ENCODE results near the gene CC2D1A.

The CC2D1A gene

GRCh38 chr19:13905634-13906520, at the start of gene CC2D1A, which contains the start of gene BRME1:
Gene CC2D1A, plus strand, starts transcription at chr19:13906201. Its CDS starts 241 bp downstream, at chr19:13906442.
Gene BRME1, minus strand, starts transcription at chr19:13906117. Its CDS starts 1,225 bp downstream, at chr19:13904892.
- peak; percentile 94 for DNase-seq (ENCODE audit: low read depth, low spot score)

GRCh38 chr19:13856497-13856896, 49.5 kb upstream of the CC2D1A start:
- no peak for DNase-seq (ENCODE audit: low read depth, low spot score)

GRCh38 chr19:13859361-13859880, 46.6 kb upstream of the CC2D1A start:
- no peak for DNase-seq (ENCODE audit: low read depth, low spot score)

DNA sequence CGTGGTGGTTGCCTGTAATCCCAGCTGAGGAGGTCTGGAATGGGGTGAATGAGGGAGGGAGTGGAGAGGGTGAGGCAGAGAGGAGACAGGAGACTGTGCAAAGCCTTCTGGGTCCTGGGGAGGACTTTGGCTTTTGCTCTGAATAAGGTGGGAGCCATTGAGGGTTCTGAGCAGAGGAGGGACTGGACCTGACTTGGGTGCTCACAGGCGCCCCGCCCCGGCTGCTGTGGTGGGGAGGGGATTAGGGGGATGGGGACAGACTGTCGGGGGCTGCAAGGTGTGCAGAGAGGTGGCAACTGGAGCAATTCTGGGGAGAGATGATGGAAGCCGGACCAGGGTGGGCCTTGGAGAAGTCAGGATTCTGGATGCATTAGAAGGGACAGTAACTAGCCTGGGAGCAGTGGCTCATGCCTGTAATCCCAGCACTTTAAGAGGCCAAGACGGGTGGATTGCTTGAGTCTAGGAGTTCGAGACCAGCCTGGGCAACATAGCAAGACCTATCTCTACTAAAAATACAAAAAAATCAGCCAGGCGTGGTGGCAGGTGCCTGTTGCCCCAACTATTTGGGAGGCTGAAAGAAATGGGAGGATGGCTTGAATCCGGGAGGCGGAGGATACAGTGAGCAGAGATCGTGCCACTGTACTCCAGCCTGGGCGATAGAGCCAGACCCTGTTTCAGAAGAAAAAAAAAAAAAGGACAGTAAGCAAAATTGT, 45.2 kb upstream of the CC2D1A start:
- no peak for DNase-seq (ENCODE audit: low read depth, low spot score)

- no peak for DNase-seq (ENCODE audit: low read depth, low spot score)
These were observed 44.6 kb upstream of the CC2D1A start for GRCh38 chr19:13861392-13861713.

DNA sequence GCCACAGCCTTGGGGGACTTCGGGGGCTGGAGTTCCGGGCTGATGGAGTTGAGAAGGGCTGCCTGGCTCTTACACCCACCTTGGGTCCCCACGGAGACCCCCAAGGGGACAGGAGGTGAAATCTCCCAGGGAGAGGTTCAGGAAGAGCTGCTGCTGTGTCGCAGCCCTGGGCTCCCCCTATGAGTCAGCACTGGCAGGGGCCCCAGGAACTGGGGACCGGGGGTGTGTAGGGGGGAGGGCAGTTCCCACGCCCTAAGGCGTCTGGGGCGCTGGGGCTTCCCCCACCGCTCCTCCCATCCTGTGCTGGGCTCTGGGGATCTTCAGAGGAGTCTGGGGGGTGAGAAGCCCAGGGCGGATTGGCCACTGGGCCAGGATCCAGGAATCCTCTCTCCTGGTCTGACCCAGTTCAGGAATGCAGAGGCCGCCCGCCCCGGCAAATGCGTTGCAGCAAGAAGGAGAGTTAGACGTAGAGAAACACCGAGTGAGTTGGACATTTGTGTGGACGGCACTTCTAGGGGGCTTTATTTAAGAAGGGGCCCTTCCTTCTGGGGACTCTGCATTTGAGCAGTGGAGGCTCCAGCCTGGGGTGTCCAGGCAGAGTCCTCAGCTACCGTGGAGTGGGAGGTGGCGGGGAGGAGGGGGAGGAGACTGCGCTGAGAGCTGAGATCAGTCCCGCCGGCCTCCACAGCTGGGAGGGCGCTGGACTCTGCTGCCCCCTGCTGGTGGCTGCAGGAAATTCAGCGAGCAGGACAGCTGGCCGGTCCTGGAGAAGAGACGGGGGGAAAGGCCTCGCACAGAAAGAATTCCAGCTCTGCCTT, 44.1 kb upstream of the CC2D1A start:
- peak; percentile 98 for DNase-seq (ENCODE audit: low read depth, low spot score)

GRCh38 chr19:13864046-13864666, 41.8 kb upstream of the CC2D1A start:
- no peak for DNase-seq (ENCODE audit: low read depth, low spot score)

DNA sequence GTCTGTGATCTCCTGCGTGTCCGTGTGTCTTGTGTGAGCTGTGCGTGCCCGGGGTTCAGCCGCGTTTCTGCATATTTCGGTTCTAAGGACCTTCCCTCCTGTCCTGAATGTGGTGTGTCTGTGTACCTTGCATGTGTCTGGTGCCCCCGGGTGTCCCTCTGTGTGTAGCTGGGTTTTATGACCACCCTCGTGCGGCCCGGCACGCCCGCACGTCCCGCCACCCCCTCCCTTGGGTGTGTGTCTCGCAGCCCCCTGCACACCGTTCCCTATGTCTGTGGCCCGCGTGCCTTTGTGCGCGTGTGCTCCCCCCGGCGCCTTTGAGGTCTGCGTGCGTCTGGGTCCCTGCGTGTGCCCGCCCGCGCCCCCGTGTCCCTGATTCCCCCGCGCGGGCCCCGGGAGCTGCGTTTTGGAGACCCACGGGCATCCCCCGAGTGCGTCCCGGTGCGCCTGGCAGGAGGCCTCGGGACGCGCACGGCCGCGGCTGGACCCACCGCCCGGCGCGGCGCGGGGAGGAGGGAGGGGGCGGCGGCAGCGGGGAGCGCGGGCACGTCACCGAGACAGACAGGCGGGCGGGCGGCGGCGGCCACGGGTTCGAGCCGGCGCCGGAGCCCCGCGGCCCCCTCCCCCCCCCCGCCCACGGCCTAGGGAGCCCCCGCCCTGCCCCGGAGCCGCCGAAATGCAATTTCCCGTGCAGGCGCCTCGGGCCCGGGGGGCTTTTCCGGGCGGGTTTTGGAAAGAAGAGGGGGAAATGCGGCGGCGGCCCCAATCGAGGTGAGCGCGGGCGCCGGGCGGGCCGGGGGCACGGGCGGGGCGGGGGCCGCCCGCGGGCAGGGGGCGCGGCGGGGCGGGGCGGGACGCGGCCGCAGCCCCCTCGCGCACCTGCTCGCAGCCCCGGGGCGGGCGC, 41.1 kb upstream of the CC2D1A start:
- DNase-seq (ENCODE audit: low read depth, low spot score): no peak

GRCh38 chr19:13865571-13866462, 40.2 kb upstream of the CC2D1A start:
- DNase-seq (ENCODE audit: low read depth, low spot score): no peak

DNA sequence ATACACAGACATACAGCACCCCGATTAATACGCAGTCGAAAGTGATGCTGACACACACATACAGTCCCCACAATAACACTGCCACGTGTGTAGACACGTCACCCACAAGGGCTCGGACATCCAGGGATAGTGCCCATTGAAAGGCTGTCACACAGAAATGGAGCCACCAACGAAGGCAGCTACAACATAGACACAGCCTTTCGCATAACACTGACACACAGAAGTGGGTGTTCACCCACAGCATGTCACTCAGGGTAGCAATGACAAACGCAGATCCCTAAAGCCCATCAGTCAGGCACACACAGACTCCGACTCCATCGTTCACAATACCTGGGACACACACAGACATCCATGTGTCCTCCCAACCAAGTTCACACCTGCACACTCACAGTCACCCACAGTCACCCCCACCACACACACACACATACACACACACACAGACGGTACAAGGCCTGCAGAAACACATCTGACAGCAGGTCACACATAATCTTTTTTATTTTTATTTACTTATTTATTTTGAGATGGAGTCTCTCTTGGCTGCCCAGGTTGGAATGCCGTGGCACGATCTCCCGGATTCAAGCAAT, 39.4 kb upstream of the CC2D1A start:
- no peak for DNase-seq (ENCODE audit: low read depth, low spot score)

- DNase-seq (ENCODE audit: low read depth, low spot score): no peak
These were observed 37.3 kb upstream of the CC2D1A start for GRCh38 chr19:13868663-13869062.

GRCh38 chr19:13869281-13869680, 36.7 kb upstream of the CC2D1A start:
- DNase-seq (ENCODE audit: low read depth, low spot score): no peak

DNA sequence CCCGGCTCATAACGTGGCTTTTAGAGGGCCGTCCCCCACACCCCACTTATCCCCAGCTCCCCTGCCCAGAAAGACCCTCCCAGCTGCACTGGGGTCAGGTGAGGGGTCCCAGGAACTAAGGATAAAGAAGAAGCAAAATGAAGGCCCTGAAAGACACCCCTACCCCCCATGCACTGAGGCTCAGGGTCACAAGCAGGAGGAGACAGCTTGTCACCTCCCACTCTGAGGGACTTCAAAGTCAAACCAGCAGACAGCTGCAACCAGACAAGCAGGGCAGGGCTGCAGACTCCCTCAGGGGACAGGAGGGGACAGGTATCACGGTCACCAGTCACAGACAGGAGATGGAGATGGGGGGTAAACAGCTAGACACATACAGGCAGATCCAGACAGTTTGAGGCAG, 35.1 kb upstream of the CC2D1A start:
- no peak for DNase-seq (ENCODE audit: low read depth, low spot score)

DNA sequence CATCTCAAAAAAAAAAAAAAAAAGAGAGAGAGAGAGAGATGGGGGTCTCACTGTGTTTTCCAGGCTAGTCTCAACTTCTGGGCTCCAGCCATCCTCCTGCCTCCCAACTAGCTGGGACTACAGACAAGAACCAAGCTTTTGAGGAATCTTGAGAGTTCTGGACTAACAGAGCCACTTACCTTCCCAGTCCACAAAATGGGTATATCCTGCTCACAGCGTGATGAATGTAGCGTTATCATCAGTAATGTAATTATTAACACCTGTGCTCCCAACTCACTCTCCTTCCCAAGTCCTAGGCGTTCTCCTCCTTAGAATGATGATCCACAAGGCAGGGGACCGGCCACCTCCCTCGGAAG, 33.7 kb upstream of the CC2D1A start:
- no peak for DNase-seq (ENCODE audit: low read depth, low spot score)

DNA sequence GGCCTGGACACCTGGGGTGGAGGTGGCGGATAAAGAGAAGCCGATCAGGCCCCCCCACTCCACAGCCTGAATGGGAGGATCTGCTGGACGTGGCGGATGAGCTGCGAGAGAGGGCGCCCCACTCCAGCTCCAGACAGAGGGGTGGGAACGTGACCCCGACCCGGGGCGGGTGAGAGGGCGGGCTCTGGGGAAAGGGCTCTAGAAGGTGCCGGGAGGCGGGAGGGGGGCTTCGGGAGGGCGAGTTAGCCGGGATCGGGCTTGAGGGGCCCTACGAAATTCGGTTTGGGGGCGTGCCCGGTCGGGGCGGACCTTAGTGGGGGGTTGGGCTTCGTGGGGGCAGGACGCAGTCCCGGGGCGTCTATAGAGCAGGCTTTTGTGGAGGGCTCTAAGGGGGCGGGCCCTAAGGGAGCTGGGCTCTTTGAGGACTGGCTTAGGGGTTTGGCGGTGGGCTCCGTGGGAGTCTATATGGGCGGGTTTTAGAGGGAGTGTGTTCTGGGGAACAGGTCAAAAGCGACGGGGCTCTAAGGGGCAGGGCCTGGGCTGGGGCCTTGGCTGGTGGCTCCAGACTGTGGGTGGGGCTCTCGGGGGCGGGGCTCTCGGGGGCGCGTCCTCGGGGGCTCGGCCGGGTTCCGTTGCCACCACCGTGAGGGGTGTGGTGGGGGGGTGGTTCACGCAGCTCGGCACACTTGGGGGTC, 33.2 kb upstream of the CC2D1A start:
- peak; percentile 26 for DNase-seq (ENCODE audit: low read depth, low spot score)

GRCh38 chr19:13873834-13874515, 32.0 kb upstream of the CC2D1A start:
- DNase-seq (ENCODE audit: low read depth, low spot score): no peak

DNA sequence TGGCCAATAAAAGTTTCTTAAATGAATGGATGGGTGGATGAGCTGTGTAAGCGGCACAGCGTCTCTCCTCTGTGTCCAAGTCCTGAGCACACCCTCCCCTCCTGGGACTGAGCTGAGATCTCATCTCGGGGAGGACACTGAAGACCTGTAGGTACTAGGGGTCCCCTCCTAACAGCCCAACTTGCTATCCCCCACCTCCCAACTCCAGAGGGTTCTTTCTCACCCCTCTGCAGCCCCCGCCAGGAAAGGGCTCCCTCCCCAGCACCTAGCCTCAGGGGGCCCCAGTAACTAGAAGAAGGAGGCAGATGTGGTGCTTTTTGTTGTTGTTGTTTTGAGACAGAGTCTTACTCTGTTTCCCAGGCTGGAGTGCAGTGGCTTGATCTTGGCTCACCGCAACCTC, 30.2 kb upstream of the CC2D1A start:
- no peak for DNase-seq (ENCODE audit: low read depth, low spot score)

GRCh38 chr19:13876834-13877233, 29.2 kb upstream of the CC2D1A start, which contains the start of gene NANOS3:
Gene NANOS3, plus strand, starts transcription at chr19:13877134. Its CDS starts 115 bp downstream, at chr19:13877249.
- DNase-seq (ENCODE audit: low read depth, low spot score): no peak
